Mesenchymal stem cell (in vitro differentiated cells and primary cell): ENCODE measurements around the gene HIVEP3.

ENCODE experiments used
- DNase-seq: peaks from one replicate; pipeline ENCODE4 v3.0.0-alpha.2; 2013
- H2AFZ ChIP-seq: one replicate; pipeline ENCODE4 v1.6.1; 2013; ENCODE audit warnings: low read depth, mild to moderate bottlenecking, control low read depth, inconsistent platforms, low read length, moderate library complexity
- H2AK5ac ChIP-seq: 2 replicates; pipeline ENCODE4 v1.6.1; 2013; ENCODE audit warnings: low read length, moderate library complexity, mild to moderate bottlenecking, inconsistent platforms; ENCODE audit not compliant: severe bottlenecking
- H2BK120ac ChIP-seq: one replicate; pipeline ENCODE4 v1.6.1; 2013; ENCODE audit warnings: low read depth, mild to moderate bottlenecking, inconsistent platforms, low read length, moderate library complexity
- H2BK12ac ChIP-seq, 2 experiments: one replicate each; pipeline ENCODE4 v1.6.1; 2013; ENCODE audit warnings: inconsistent platforms in 2 of 2, low read length in 2 of 2, mild to moderate bottlenecking in 2 of 2, moderate library complexity in 2 of 2, control low read depth in 1 of 2
- H2BK15ac ChIP-seq: one replicate; pipeline ENCODE4 v1.6.1; 2013; ENCODE audit warnings: mild to moderate bottlenecking, low read depth, inconsistent platforms; ENCODE audit not compliant: poor library complexity, severe bottlenecking
- H2BK5ac ChIP-seq: 2 replicates; pipeline ENCODE4 v1.6.1; 2013; ENCODE audit warnings: low read depth, mild to moderate bottlenecking, low read length, control low read depth, inconsistent platforms; ENCODE audit not compliant: poor library complexity, severe bottlenecking
- H3K14ac ChIP-seq, 2 experiments: one replicate each; pipeline ENCODE4 v1.6.1; 2013; ENCODE audit warnings: inconsistent platforms in 2 of 2, low read length in 2 of 2, control low read depth in 1 of 2, mild to moderate bottlenecking in 1 of 2, moderate library complexity in 1 of 2
- H3K18ac ChIP-seq, 2 experiments: one replicate each; pipeline ENCODE4 v1.6.1; 2013; ENCODE audit warnings: inconsistent platforms in 2 of 2, low read length in 2 of 2, control low read depth in 1 of 2, low read depth in 1 of 2, mild to moderate bottlenecking in 1 of 2
- H3K23ac ChIP-seq, 2 experiments: one replicate each; pipeline ENCODE4 v1.6.1; 2013; ENCODE audit warnings: inconsistent platforms in 2 of 2, low read length in 2 of 2, mild to moderate bottlenecking in 2 of 2, moderate library complexity in 2 of 2, control low read depth in 1 of 2
- H3K27ac ChIP-seq: 2 replicates; pipeline ENCODE4 v1.5.1; 2013; ENCODE audit warnings: mild to moderate bottlenecking, moderate library complexity, low read length, control low read depth, inconsistent platforms; ENCODE audit not compliant: poor library complexity, severe bottlenecking
- H3K27me3 ChIP-seq, 2 experiments: 2 replicates each; pipeline versions ENCODE4 v1.6.1 to v1.7.0; 2013; ENCODE audit warnings: low read length in 2 of 2, mild to moderate bottlenecking in 2 of 2, moderate library complexity in 2 of 2, control low read depth in 1 of 2, inconsistent platforms in 1 of 2; ENCODE audit not compliant: control insufficient read depth in 1 of 2, insufficient read depth in 1 of 2
- H3K36me3 ChIP-seq, 2 experiments: 2 replicates each; pipeline versions ENCODE4 v1.6.1 to v1.7.0; 2013; ENCODE audit warnings: low read length in 2 of 2, control low read depth in 1 of 2, inconsistent platforms in 1 of 2, low read depth in 1 of 2, mild to moderate bottlenecking in 1 of 2; ENCODE audit not compliant: insufficient read depth in 2 of 2, control insufficient read depth in 1 of 2
- H3K4ac ChIP-seq, 2 experiments: one replicate each; pipeline ENCODE4 v1.6.1; 2013; ENCODE audit warnings: inconsistent platforms in 2 of 2, low read length in 2 of 2, mild to moderate bottlenecking in 2 of 2, moderate library complexity in 2 of 2, control low read depth in 1 of 2, low read depth in 1 of 2
- H3K4me1 ChIP-seq: 2 replicates; pipeline ENCODE4 v1.6.1; 2013; ENCODE audit warnings: low read depth, low read length, control low read depth; ENCODE audit not compliant: control insufficient read depth, insufficient read depth
- H3K4me2 ChIP-seq: 2 replicates; pipeline ENCODE4 v1.6.1; 2013; ENCODE audit warnings: low read length, mild to moderate bottlenecking, inconsistent platforms; ENCODE audit not compliant: poor library complexity, severe bottlenecking
- H3K4me3 ChIP-seq, 2 experiments: 2 replicates each; pipeline versions ENCODE4 v1.5.1 to v1.7.0; 2013; ENCODE audit warnings: low read length in 2 of 2, mild to moderate bottlenecking in 2 of 2, control low read depth in 1 of 2, low read depth in 1 of 2; ENCODE audit not compliant: insufficient read depth in 1 of 2
- H3K79me1 ChIP-seq: replicated peaks from 2 replicates; pipeline ENCODE4 v1.6.1; 2013; ENCODE audit warnings: mild to moderate bottlenecking, control low read depth, low read length, inconsistent platforms; ENCODE audit not compliant: poor library complexity, severe bottlenecking
- H3K9ac ChIP-seq: 2 replicates; pipeline ENCODE4 v1.7.0; 2013; ENCODE audit warnings: mild to moderate bottlenecking, low read length, moderate library complexity
- H3K9me3 ChIP-seq: 2 replicates; pipeline ENCODE4 v1.7.0; 2013; ENCODE audit warnings: mild to moderate bottlenecking, low read length; ENCODE audit not compliant: control insufficient read depth
- H4K8ac ChIP-seq: one replicate; pipeline ENCODE4 v1.6.1; 2013; ENCODE audit warnings: inconsistent platforms, mild to moderate bottlenecking, low read length, moderate library complexity
- H4K91ac ChIP-seq: one replicate; pipeline ENCODE4 v1.6.1; 2013; ENCODE audit warnings: mild to moderate bottlenecking, low read length, inconsistent platforms
- WGBS: methylation state at CpG from one replicate; pipeline ENCODE4 v1.1.7; 2013; ENCODE audit warnings: mixed read lengths; 5-methylcytosine and 5-hydroxymethylcytosine counted together

The HIVEP3 gene

GRCh38 chr1:41631971-41632370 is 286.8 kb downstream of the HIVEP3 start:
- Histone ChIP-seq H2BK15ac (no peak overlapping the region), H2BK120ac (no peak overlapping the region), H3K9ac (no peak overlapping the region), H3K4me3 (no peak overlapping the region), H2AFZ (no peak overlapping the region), H3K18ac (no peak overlapping the region), H3K79me1 (peaks cover 17% of the 10 kb centered on the region), H2BK5ac (no peak overlapping the region), H4K8ac (no peak overlapping the region), H3K4me2 (no peak overlapping the region), H2AK5ac (no peak overlapping the region), H2BK12ac (no peak overlapping the region), H4K91ac (no peak overlapping the region), H3K36me3 (no peaks in the 10 kb centered on the region), H3K27me3 (no peaks in the 10 kb centered on the region), H3K23ac (no peak overlapping the region), H3K4me1 (peaks cover 29% of the 10 kb centered on the region), H3K4ac (no peak overlapping the region), H3K9me3 (no peaks in the 10 kb centered on the region), H3K14ac (no peak overlapping the region), H3K27ac (no peak overlapping the region)
- peak; percentile 80 for DNase-seq
- 30% methylated on average over 6 of the region's 6 CpGs for WGBS

GRCh38 chr1:41631154-41631553 is 287.6 kb downstream of the HIVEP3 start:
- Histone ChIP-seq H4K91ac (no peak overlapping the region), H4K8ac (no peak overlapping the region), H3K36me3 (no peaks in the 10 kb centered on the region), H2BK120ac (no peak overlapping the region), H3K27me3 (no peaks in the 10 kb centered on the region), H3K9me3 (no peaks in the 10 kb centered on the region), H3K27ac (no peak overlapping the region), H3K9ac (no peak overlapping the region), H3K79me1 (peaks cover 18% of the 10 kb centered on the region), H2BK12ac (no peak overlapping the region), H3K4ac (no peak overlapping the region), H2AFZ (no peak overlapping the region), H3K4me3 (no peak overlapping the region), H3K14ac (peak overlapping the region in 1 of 2 experiments; percentile 28), H3K4me2 (no peak overlapping the region), H3K23ac (no peak overlapping the region), H2BK15ac (no peak overlapping the region), H3K4me1 (peaks cover 37% of the 10 kb centered on the region), H3K18ac (no peak overlapping the region), H2AK5ac (peak overlapping the region; percentile 80), H2BK5ac (no peak overlapping the region)
- 87% methylated on average over 9 of the region's 9 CpGs for WGBS
- no peak for DNase-seq

DNA sequence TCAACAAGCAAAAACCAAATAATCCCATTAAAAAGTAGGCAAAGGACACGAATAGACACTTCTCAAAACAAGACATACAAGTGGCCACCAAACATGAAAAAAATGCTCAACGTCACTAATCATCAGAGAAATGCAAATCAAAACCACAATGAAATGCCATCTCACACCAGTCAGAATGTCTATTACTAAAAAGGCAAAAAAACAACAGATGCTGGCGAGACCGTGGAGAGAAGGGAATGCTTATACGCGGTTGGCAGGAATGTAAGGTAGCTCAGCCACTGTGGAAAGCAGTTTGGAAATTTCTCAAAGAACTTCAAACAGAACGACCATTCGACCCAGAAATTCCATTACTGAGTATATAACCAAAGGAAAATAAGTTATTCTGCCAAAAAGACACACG is 289.2 kb downstream of the HIVEP3 start:
- no peak overlapping the region for H4K91ac ChIP-seq
- no peak overlapping the region for H2BK12ac ChIP-seq
- peak overlapping the region; percentile 54 for H3K27ac ChIP-seq
- no peak overlapping the region for H3K4ac ChIP-seq
- no peak overlapping the region for H2BK15ac ChIP-seq
- no peak overlapping the region for H2BK5ac ChIP-seq
- peaks cover 18% of the 10 kb centered on the region for H3K79me1 ChIP-seq
- peaks cover 40% of the 10 kb centered on the region for H3K4me1 ChIP-seq
- H3K23ac ChIP-seq, result no peak overlapping the region
- no peak overlapping the region for H3K14ac ChIP-seq
- H3K4me3 ChIP-seq, result no peak overlapping the region
- H4K8ac ChIP-seq, result no peak overlapping the region
- H2BK120ac ChIP-seq, result no peak overlapping the region
- H3K36me3 ChIP-seq, result no peaks in the 10 kb centered on the region
- H3K27me3 ChIP-seq, result no peaks in the 10 kb centered on the region
- H3K4me2 ChIP-seq, result no peak overlapping the region
- peak; percentile 72 for DNase-seq
- no peaks in the 10 kb centered on the region for H3K9me3 ChIP-seq
- no peak overlapping the region for H3K9ac ChIP-seq
- H2AFZ ChIP-seq, result no peak overlapping the region
- H2AK5ac ChIP-seq, result no peak overlapping the region
- no peak overlapping the region for H3K18ac ChIP-seq
- 39% methylated on average over 6 of the region's 9 CpGs for WGBS

GRCh38 chr1:41629141-41629540 is 289.6 kb downstream of the HIVEP3 start:
- H3K79me1 ChIP-seq, result peaks cover 18% of the 10 kb centered on the region
- 75% methylated on average over 3 of the region's 3 CpGs for WGBS
- H3K23ac ChIP-seq, result no peak overlapping the region
- H3K9me3 ChIP-seq, result no peaks in the 10 kb centered on the region
- no peak overlapping the region for H2BK15ac ChIP-seq
- H3K4ac ChIP-seq, result no peak overlapping the region
- no peak overlapping the region for H4K91ac ChIP-seq
- no peak for DNase-seq
- peak overlapping the region in 1 of 2 experiments; percentile 28 for H2BK12ac ChIP-seq
- H3K27me3 ChIP-seq, result no peaks in the 10 kb centered on the region
- no peak overlapping the region for H3K4me2 ChIP-seq
- H2AK5ac ChIP-seq, result peak overlapping the region; percentile 91
- H4K8ac ChIP-seq, result no peak overlapping the region
- no peak overlapping the region for H2BK5ac ChIP-seq
- H3K27ac ChIP-seq, result peak overlapping the region; percentile 53
- H2BK120ac ChIP-seq, result no peak overlapping the region
- no peak overlapping the region for H2AFZ ChIP-seq
- H3K18ac ChIP-seq, result no peak overlapping the region
- H3K4me3 ChIP-seq, result no peak overlapping the region
- no peak overlapping the region for H3K14ac ChIP-seq
- peaks cover 40% of the 10 kb centered on the region for H3K4me1 ChIP-seq
- H3K9ac ChIP-seq, result no peak overlapping the region
- no peaks in the 10 kb centered on the region for H3K36me3 ChIP-seq
